GM10248 (cell line): ENCODE measurements around the gene FNDC3B.

ENCODE experiments used
- CTCF ChIA-PET: fragments of 300-600 bp; sonication (Branson Sonifier 250); formaldehyde crosslinking; extraction: SDS; loops from one replicate; lab custom pipeline; 2021; ENCODE audit warnings: antibody characterized with exemption; lab: Yijun Ruan, JAX
- POLR2A ChIA-PET: fragments of 350-650 bp; sonication (Branson Sonifier 250); formaldehyde crosslinking; extraction: SDS; loops from one replicate; lab custom pipeline; 2020; ENCODE audit warnings: antibody characterized with exemption; lab: Yijun Ruan, JAX
- DNase-seq: peaks from one replicate; pipeline ENCODE4 v3.0.0; 2012; ENCODE audit errors: extremely low spot score
- TF ChIP-seq, protein P1 (sequence below): IDR thresholded peaks from 2 replicates; pipeline ENCODE4 v1.5.1; 2012; ENCODE audit warnings: mild to moderate bottlenecking, low read depth; ENCODE audit errors: extremely low read depth, missing control alignments, control extremely low read depth

FNDC3B gene

DNA sequence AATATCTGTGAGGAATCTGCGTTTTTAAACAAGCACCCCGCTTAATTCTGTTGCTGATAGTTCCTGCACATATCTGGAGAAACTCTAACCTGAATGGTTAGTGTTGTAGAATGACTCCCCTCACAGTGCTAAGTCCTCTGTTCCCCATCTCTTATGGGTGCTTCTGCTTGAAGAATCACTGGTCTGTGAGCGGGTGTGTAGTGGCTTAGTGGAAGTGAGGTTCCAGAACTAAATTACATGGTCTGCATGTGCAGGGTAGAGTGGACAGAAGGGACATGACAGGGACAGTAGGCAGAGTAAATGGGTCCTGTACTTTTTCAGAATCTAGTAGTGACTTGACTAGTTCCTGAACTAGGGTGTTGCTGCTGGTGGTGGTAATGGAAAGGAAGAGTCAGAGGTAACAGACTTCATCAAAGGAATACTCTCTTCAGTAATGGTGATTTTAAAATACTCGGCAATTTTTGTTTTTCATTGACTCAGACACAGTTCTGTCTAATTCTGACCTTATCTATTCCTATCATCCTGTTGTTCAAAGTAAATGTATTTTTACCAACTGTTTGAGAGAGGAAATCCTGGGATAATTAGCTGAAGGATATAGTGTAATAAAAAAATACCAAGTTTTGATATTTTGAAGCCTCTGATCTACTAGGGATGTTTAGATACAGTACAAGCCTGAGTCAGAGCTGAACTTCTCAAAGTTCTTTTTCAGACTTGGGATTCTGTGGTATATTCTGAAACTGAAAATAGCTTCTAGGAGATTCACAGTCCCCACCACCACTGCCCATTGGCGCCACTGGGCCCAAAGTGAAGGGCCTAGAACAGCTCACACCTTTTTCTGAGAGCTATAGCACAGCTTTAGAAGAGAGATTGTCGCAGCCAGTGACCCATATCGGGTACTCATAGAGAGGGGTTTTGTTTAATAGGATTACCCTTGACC, 55.5 kb downstream of the FNDC3B start:
- DNase-seq, result peak; percentile 40
- ChIA-PET CTCF (interaction anchor here (1.1 to 5.5 kb wide), 7 partner anchors 10 to 83 kb away, joined by 3 to 30 read pairs (median 3); no protein-coding TSS in a partner anchor), POLR2A (interaction anchor here (1.0 kb wide), 1 partner anchor 13 kb away, joined by 4 read pairs; no protein-coding TSS in a partner anchor)
- TF ChIP-seq, protein P1, sequence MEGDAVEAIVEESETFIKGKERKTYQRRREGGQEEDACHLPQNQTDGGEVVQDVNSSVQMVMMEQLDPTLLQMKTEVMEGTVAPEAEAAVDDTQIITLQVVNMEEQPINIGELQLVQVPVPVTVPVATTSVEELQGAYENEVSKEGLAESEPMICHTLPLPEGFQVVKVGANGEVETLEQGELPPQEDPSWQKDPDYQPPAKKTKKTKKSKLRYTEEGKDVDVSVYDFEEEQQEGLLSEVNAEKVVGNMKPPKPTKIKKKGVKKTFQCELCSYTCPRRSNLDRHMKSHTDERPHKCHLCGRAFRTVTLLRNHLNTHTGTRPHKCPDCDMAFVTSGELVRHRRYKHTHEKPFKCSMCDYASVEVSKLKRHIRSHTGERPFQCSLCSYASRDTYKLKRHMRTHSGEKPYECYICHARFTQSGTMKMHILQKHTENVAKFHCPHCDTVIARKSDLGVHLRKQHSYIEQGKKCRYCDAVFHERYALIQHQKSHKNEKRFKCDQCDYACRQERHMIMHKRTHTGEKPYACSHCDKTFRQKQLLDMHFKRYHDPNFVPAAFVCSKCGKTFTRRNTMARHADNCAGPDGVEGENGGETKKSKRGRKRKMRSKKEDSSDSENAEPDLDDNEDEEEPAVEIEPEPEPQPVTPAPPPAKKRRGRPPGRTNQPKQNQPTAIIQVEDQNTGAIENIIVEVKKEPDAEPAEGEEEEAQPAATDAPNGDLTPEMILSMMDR, result peak; percentile 14

DNA sequence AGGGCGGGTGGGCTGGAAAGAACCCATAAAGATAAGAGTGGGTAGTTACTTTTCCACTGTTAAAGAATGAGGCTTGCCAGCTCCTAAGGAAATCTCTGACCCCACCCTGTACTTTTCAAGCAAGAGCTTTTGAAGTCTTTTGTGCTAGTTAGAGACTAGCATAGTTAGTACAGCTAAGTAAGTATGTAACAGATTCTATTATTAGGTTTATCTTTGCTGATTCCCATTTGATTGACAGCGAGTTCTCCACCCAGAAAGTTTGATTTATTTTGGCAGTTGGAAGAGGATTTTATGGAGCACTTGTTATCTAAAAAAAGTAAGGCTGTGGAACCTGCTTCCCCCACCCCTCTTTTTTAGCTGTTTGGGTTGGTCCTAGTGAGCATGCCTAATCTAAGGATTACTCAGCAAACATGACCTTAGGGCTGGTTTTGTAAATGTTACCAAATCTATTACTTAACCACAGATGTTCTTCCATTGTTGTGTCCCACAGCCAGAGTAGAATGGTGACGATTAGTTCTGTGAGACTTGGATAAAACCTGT, 57.6 kb downstream of the FNDC3B start:
- ChIA-PET CTCF (interaction anchor here (0.8 to 1.7 kb wide), 4 partner anchors 9 to 52 kb away, joined by 3 to 4 read pairs (median 3); no protein-coding TSS in a partner anchor), POLR2A (no interaction called here)
- DNase-seq, result no peak
- TF ChIP-seq, protein P1, result no peak

DNA sequence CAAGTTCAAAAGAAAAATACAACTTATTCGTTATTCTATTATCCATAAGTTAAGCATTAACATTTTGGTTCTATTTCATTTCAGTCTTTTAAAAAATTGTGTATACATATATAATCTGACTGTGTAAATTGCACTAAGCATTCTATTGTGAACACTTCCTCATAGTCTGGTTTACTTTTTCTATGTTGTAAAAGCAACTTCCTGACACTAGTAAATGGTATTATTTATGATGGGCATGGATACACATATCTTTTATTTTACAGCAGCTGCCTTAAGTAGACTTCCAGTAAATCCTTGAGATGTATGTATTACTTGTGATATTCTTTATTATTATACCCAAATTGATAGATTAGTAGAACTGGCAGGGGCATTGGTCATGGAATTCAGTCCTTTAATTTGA, 58.2 kb downstream of the FNDC3B start:
- CTCF ChIA-PET, result interaction anchor here (0.9 to 1.7 kb wide), 3 partner anchors 10 to 22 kb away, joined by 3 to 4 read pairs (median 3); no protein-coding TSS in a partner anchor
- DNase-seq, result no peak
- TF ChIP-seq, protein P1, result no peak
- POLR2A ChIA-PET, result no interaction called here

DNA sequence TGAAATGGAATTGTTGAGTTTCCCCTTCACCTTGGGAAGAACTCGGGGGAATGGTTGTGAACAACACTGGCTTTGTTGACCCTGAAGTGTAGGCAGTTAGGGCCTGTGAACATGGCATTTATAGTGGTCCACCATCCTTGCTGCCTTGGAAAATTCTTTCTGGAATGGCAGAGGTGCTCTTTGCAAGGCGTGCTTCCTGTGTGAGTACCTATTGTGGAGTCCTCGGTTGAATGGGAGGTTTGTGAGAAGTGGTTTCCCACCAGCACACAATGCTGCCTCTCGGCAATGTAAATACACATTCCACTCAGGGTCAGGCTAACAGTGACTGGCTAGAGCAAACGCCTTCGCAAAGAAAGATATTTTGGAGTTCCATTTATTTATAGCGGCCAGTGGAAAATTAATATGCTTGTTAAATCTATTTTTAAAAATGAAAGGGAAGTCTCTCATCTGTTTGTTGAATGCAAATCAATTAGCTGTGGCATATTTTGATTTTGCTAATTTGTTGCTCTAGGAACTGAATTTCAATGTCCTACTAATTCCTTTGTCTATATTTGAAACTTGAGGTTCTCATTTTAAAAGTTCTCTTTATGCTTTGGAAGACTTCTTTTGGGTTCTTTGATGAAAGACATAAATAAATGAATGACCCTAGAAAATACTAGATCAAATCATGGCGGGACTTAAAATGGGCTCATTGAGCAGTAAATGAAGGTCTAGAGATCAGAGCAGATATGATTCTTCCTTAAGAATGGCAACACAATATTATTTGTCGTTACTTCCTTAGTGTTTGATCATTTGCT, 59.5 kb downstream of the FNDC3B start:
- DNase-seq, result no peak
- CTCF ChIA-PET, result no interaction called here
- POLR2A ChIA-PET, result no interaction called here
- TF ChIP-seq, protein P1, result no peak

DNA sequence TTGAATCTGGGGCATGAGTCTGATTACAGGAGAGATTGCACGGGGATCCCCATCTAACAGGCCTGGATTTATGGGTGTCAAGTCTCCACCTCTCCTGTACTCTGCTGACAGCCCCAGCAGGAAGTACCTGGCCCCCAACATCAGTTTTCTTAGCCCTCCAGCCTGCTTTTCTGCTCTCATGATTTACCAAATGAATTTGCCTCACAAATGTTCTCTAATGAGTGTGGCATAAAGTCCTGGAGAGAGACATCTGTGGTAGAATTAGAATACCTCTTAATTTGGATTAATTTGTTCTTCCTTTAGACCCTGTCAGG, 60.1 kb downstream of the FNDC3B start:
- TF ChIP-seq, protein P1, result no peak

DNA sequence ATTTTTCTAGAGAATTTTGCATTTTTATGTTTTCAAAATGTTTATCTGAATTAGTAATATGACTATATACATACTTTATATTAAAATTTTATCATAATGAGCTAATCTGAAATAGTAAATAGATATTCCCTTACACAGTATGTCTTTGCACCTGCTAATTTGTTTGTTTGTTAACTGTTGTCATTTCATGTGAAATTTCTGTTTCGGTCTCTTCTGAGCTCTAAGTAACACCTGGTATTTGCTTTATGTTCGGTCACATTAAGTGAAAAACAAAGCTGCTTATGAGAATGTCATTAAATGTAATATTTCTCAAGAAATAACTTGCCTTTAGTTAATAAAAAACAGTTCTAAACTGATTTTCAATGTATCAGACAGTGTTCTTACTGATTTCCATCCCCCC, 61.1 kb downstream of the FNDC3B start:
- DNase-seq, result no peak
- CTCF ChIA-PET, result interaction anchor here (1.1 to 2.6 kb wide), 4 partner anchors 9 to 232 kb away, joined by 3 to 8 read pairs (median 6); no protein-coding TSS in a partner anchor
- POLR2A ChIA-PET, result no interaction called here
- TF ChIP-seq, protein P1, result no peak

More for the DNA sequence above, 60.1 kb downstream of the FNDC3B start:
- ChIA-PET POLR2A (no interaction called here), CTCF (interaction anchor here (1.1 to 1.8 kb wide), 2 partner anchors 8 to 12 kb away, joined by 3 to 8 read pairs; no protein-coding TSS in a partner anchor)
- DNase-seq, result no peak
